GM21526 (cell line): ENCODE data around the gene HOOK1.
"Not testable (repeated sequence)": the region's sequence is repeated elsewhere in the genome, so short reads cannot be mapped to it uniquely, and the experiment has no call there.

ENCODE experiments used
- ATAC-seq: cut with Tn5 transposase; IDR thresholded peaks from one replicate; pipeline ENCODE4 v1.9.1; 2021; ENCODE audit warnings: moderate library complexity; ENCODE audit not compliant: unreplicated experiment, low FRiP score

HOOK1 gene

GRCh38 chr1:59819566-59820438, 5.1 kb downstream of the HOOK1 start:
- ATAC-seq = no peak

GRCh38 chr1:59827055-59827643, 12.4 kb downstream of the HOOK1 start:
- no peak for ATAC-seq

GRCh38 chr1:59828160-59828559, 13.4 kb downstream of the HOOK1 start:
- ATAC-seq = no peak

- ATAC-seq = no peak
These were observed 16.8 kb downstream of the HOOK1 start for GRCh38 chr1:59831529-59831928.

DNA sequence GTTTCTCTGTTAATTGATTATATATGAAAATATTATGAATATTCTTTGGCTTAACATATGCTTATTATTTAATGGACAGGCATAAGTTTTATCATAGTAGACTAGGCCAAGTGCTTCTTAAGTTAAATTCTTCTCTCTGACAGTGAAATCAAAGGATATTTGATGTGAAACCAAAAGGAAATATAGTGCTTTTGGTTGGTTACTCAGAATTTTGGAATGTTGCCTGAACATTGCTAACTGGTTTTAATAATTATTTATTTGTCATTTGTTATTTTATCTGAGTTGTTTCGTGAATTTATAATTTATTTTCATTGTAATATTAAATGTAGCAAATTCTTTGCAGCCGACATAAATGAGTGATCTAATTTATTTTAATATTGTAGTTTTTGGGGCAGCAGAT, 18.3 kb downstream of the HOOK1 start:
- no peak for ATAC-seq

GRCh38 chr1:59833991-59834390, 19.2 kb downstream of the HOOK1 start:
- ATAC-seq = no peak

DNA sequence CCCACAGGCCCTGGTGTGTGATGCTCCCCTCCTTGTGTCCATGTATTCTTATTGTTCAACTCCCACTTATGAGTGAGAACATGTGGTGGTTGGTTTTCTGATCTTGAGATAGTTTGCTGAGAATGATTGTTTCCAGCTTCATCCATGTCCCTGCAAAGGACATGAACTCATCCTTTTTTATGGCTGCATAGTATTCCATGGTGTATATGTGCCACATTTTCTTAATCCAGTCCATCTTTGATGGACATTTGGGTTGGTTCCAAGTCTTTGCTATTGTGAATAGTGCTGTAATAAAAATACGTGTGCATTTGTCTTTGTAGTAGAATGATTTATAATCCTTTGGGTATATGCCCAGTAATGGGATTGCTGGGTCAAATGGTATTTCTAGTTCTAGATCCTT, 23.1 kb downstream of the HOOK1 start:
- ATAC-seq = not testable (repeated sequence)

DNA sequence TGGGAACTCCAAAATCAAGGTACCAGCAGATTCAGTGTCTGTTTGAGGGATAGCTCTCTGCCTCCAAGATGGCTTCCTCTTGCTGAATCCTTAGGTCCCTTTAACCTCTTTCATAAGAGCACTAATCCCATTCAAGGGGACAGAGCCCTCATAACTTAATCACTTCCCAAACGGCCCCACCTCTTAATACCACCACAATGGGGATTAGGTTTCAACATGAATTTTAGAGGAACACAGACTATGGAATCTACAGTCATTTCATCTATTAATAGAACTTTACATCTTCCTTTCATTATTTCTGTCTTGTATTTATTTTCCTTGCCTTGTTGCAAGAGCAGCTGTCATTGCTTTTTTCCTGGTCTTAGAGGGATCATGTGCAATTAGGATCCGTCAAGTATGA, 30.3 kb downstream of the HOOK1 start:
- no peak for ATAC-seq

- ATAC-seq = no peak
These were observed 31.6 kb downstream of the HOOK1 start for GRCh38 chr1:59846209-59846894.

GRCh38 chr1:59846895-59847282, 32.1 kb downstream of the HOOK1 start:
- no peak for ATAC-seq

DNA sequence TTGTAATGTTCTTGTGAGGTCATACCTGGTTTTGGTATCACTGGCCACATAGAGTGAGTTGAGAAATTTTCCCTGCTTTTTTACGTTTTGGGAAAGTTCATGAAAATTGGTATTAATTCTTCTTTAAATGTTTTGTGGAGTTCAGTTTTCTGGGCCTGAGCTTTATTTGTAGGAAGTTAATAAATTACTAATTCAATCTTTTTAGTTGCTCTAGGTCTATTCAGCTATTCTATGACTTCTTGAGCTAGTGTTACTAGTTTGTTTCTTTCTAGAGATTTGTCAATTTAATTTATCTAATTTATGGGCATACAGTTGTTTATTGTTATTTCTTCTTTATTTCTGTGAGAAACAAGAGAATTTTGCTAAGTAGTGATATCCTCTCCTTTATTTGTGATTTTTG, 37.4 kb downstream of the HOOK1 start:
- no peak for ATAC-seq

DNA sequence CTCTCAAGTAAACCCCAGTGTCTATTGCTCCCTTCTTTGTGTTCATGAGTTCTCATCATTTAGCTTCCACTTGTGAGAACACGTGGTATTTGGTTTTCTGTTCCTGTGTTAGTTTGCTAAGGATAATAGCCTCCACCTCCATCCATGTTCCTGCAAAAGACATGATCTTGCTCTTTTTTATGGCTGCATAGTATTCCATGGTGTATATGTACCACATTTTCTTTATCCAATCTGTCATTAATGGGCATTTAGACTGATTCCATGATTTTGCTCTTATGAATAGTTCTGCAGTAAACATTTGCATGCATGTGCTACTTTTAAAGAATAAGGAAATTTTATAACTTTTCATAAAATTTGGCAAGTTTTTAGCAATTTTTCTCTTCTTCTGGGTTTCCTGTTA, 40.5 kb downstream of the HOOK1 start:
- not testable (repeated sequence) for ATAC-seq

DNA sequence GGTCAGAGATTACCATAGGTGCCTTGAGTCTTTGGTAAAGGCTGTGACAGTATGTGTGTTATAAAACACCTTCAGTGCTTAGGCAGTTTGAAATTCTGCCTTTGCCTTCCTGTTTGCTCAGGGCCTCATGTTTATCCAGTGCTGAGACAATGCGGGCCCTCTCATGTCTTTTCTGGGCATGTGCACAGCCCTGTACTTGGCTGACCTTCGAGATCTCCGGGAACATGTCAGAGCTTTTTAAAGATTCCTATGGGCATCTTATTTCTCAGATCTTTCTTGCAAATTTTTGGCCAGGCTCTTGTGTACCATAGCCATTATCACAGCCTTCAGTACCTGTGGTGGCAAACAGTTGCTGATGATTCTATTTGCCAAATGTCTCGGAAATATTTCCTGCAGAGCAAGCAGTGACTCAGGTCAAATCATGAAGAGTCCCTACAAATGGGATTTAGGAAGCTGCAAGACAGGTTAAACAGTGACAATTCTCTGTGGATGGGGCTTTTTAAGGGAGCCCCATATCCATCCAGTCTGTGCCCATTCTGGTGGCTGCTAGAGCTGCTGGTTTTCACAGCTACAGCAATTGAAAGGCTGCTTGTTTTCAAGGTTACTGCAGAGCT, 42.1 kb downstream of the HOOK1 start:
- no peak for ATAC-seq

- ATAC-seq = no peak
These were observed 43.1 kb downstream of the HOOK1 start for GRCh38 chr1:59857679-59858354.

- no peak for ATAC-seq
These were observed 51.7 kb downstream of the HOOK1 start for GRCh38 chr1:59866462-59866861.

GRCh38 chr1:59871746-59872145, 57.0 kb downstream of the HOOK1 start:
- no peak for ATAC-seq

DNA sequence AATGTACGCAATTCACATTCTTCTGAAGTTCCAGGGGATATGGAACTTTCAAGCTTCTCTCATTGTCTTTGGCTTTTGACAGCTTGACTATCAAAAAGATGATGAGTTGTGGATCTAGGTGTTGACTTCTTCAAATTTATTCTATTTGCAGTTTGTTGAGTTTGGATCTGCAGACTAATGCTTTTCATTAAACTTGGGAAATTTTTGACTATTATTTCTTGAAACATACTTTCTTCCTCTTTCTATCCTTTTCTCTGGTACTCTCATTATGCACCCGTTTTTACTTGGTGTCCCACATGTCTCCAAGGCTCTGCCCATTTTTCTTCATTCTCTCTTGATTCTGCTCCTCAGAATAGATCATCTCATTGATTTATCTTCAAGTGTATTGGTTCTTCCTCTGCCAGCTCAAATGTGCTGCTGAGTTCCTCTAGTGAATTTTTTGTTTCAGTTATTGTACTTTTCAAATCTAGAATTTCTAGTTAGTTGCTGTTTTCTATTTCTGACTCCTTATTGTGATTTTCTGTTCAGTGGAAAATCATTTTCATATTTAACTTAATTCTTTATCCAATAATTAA, 62.4 kb downstream of the HOOK1 start:
- ATAC-seq = no peak

DNA sequence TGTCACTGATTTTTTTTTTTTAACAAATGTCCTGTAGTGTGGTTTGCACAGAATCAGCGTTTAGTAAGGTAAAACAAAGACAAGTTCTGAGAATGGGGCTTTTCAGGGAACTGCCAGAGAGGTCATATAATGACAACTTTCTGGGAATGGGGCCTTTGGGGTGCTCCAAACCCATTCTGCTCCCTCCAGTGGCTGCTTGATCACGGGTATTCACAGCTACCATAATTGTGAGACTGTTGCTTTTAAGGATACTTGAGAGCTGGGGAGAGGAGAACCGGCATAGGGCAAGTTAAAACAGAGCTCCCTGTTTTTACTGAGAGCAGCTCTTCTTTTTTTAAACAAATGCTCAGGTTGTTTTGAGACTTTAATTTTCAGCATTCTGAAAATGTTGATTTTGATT, 63.6 kb downstream of the HOOK1 start:
- no peak for ATAC-seq

DNA sequence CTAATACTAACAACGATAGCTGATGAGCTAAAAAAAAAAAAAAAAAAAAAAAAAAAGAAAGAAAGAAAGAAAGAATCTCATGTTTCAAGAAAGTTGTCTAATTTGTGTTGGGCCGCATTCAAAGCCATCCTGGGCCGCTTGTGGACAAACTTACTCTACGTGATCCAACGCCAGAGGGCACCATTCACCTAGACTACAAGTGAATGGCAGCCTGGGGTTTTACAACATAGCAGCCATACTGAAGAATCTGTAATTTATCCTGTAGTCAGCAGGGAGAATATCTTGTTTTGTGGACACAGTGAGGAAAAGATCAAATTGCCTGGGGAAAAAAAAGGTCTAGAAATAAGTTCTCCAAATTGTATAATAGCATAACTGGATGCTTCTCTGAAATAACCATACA, 64.8 kb downstream of the HOOK1 start:
- peak; percentile 95 for ATAC-seq

GRCh38 chr1:59879996-59880505, 65.3 kb downstream of the HOOK1 start:
- no peak for ATAC-seq
